ENCODE data around the gene MARVELD3.
"Not testable (repeated sequence)": the region's sequence is repeated elsewhere in the genome, so short reads cannot be mapped to it uniquely, and the experiment has no call there.

Gene MARVELD3

GRCh38 chr16:71626018-71626857, at the start of gene MARVELD3:
Gene MARVELD3 (plus strand): TSS chr16:71626184. CDS start chr16:71626230, 46 bp downstream.
- DNase-seq (ENCODE audit: low read depth in 2 of 2): no peak

- no peak for DNase-seq (ENCODE audit: low read depth in 2 of 2)
Measured at GRCh38 chr16:71576971-71577370, 49.0 kb upstream of the MARVELD3 start, which contains the start of gene TAT. Gene TAT (minus strand): TSS chr16:71577092. CDS start chr16:71576415, 677 bp downstream.

GRCh38 chr16:71582553-71582848, 43.5 kb upstream of the MARVELD3 start:
- DNase-seq (ENCODE audit: low read depth in 2 of 2): not testable (repeated sequence)

- DNase-seq (ENCODE audit: low read depth in 2 of 2): no peak
Measured at GRCh38 chr16:71584543-71585317, 41.3 kb upstream of the MARVELD3 start.

GRCh38 chr16:71585318-71585703, 40.7 kb upstream of the MARVELD3 start:
- no peak for DNase-seq (ENCODE audit: low read depth in 2 of 2)

- not testable (repeated sequence) for DNase-seq (ENCODE audit: low read depth in 2 of 2)
Measured at GRCh38 chr16:71589334-71589733, 36.6 kb upstream of the MARVELD3 start.

- DNase-seq (ENCODE audit: low read depth in 2 of 2): not testable (repeated sequence)
Measured at GRCh38 chr16:71590071-71590470, 35.9 kb upstream of the MARVELD3 start.

- DNase-seq (ENCODE audit: low read depth in 2 of 2): no peak
Measured at GRCh38 chr16:71590584-71590983, 35.4 kb upstream of the MARVELD3 start.

GRCh38 chr16:71591917-71592316, 34.1 kb upstream of the MARVELD3 start:
- no peak for DNase-seq (ENCODE audit: low read depth in 2 of 2)

GRCh38 chr16:71593048-71593999, 32.7 kb upstream of the MARVELD3 start:
- no peak for DNase-seq (ENCODE audit: low read depth in 2 of 2)

- no peak for DNase-seq (ENCODE audit: low read depth in 2 of 2)
Measured at GRCh38 chr16:71594000-71594646, 31.9 kb upstream of the MARVELD3 start.

- not testable (repeated sequence) for DNase-seq (ENCODE audit: low read depth in 2 of 2)
Measured at GRCh38 chr16:71595340-71595826, 30.6 kb upstream of the MARVELD3 start.

- not testable (repeated sequence) for DNase-seq (ENCODE audit: low read depth in 2 of 2)
Measured at GRCh38 chr16:71598426-71598825, 27.6 kb upstream of the MARVELD3 start.

GRCh38 chr16:71600822-71601221, 25.2 kb upstream of the MARVELD3 start:
- DNase-seq (ENCODE audit: low read depth in 2 of 2): no peak

- no peak for DNase-seq (ENCODE audit: low read depth in 2 of 2)
Measured at GRCh38 chr16:71609066-71609465, 16.9 kb upstream of the MARVELD3 start.

GRCh38 chr16:71610447-71610846, 15.5 kb upstream of the MARVELD3 start:
- no peak for DNase-seq (ENCODE audit: low read depth in 2 of 2)

- DNase-seq (ENCODE audit: low read depth in 2 of 2): peak; percentile 58 to 82
Measured at GRCh38 chr16:71610936-71611871, 14.8 kb upstream of the MARVELD3 start.

GRCh38 chr16:71614956-71615355, 11.0 kb upstream of the MARVELD3 start:
- not testable (repeated sequence) for DNase-seq (ENCODE audit: low read depth in 2 of 2)

- DNase-seq (ENCODE audit: low read depth in 2 of 2): no peak
Measured at GRCh38 chr16:71618429-71618828, 7.6 kb upstream of the MARVELD3 start.

- no peak for DNase-seq (ENCODE audit: low read depth in 2 of 2)
Measured at GRCh38 chr16:71622088-71622487, 3.9 kb upstream of the MARVELD3 start.

All from stimulated activated CD4-positive, alpha-beta T cell treated with anti-CD3 and anti-CD28 coated beads, Interleukin-12 subunit alpha, Interleukin-12 subunit beta, amount 100 ng/mL, for 24 hours (primary cell).